T-helper 1 cell treated with Interleukin-12 subunit alpha and Interleukin-12 subunit beta and Interleukin-4 antibody, amounts not matched to agents 30 μg/mL and 1 μg/mL, for 36 hours (primary cell): ENCODE measurements around the gene LAPTM5.

Source experiments
- H3K27ac Mint-ChIP-seq: one replicate; pipeline ENCODE4 v1.8.0; 2021; ENCODE audit warnings: mild to moderate bottlenecking, mixed read lengths
- H3K27me3 Mint-ChIP-seq: one replicate; pipeline ENCODE4 v1.8.0; 2021; ENCODE audit warnings: low read depth, mixed read lengths
- H3K36me3 Mint-ChIP-seq: one replicate; pipeline ENCODE4 v1.8.0; 2021; ENCODE audit warnings: low read depth, mixed read lengths
- H3K4me1 Mint-ChIP-seq: one replicate; pipeline ENCODE4 v1.8.0; 2021; ENCODE audit warnings: low read depth, mixed read lengths
- H3K4me3 Mint-ChIP-seq: one replicate; pipeline ENCODE4 v1.8.0; 2021; ENCODE audit warnings: mild to moderate bottlenecking, moderate library complexity, mixed read lengths
- H3K9me3 Mint-ChIP-seq: one replicate; pipeline ENCODE4 v1.8.0; 2021; ENCODE audit warnings: mixed read lengths

The LAPTM5 gene

GRCh38 chr1:30741239-30741894, 16.2 kb downstream of the LAPTM5 start:
- no peaks in the 10 kb centered on the region for H3K9me3 Mint-ChIP-seq
- H3K27ac Mint-ChIP-seq, result peak overlapping the region; percentile 83
- H3K4me3 Mint-ChIP-seq, result peak overlapping the region; percentile 49
- peaks cover 61% of the 10 kb centered on the region for H3K36me3 Mint-ChIP-seq
- no peaks in the 10 kb centered on the region for H3K27me3 Mint-ChIP-seq
- peaks cover 82% of the 10 kb centered on the region for H3K4me1 Mint-ChIP-seq

GRCh38 chr1:30740251-30741238, 17.0 kb downstream of the LAPTM5 start:
- H3K4me3 Mint-ChIP-seq, result peak overlapping the region; percentile 49
- H3K27ac Mint-ChIP-seq, result peak overlapping the region; percentile 83
- no peaks in the 10 kb centered on the region for H3K9me3 Mint-ChIP-seq
- H3K36me3 Mint-ChIP-seq, result peaks cover 65% of the 10 kb centered on the region
- H3K4me1 Mint-ChIP-seq, result peaks cover 76% of the 10 kb centered on the region
- no peaks in the 10 kb centered on the region for H3K27me3 Mint-ChIP-seq

- peaks cover 74% of the 10 kb centered on the region for H3K36me3 Mint-ChIP-seq
- no peaks in the 10 kb centered on the region for H3K9me3 Mint-ChIP-seq
- no peaks in the 10 kb centered on the region for H3K27me3 Mint-ChIP-seq
- H3K4me3 Mint-ChIP-seq, result no peak overlapping the region
- peaks cover 71% of the 10 kb centered on the region for H3K4me1 Mint-ChIP-seq
- no peak overlapping the region for H3K27ac Mint-ChIP-seq
Observed at GRCh38 chr1:30739601-30740000, 18.0 kb downstream of the LAPTM5 start.

GRCh38 chr1:30738715-30739559, 18.6 kb downstream of the LAPTM5 start:
- H3K4me1 Mint-ChIP-seq, result peaks cover 64% of the 10 kb centered on the region
- no peak overlapping the region for H3K4me3 Mint-ChIP-seq
- peaks cover 76% of the 10 kb centered on the region for H3K36me3 Mint-ChIP-seq
- H3K27me3 Mint-ChIP-seq, result no peaks in the 10 kb centered on the region
- H3K27ac Mint-ChIP-seq, result peak overlapping the region; percentile 73
- H3K9me3 Mint-ChIP-seq, result no peaks in the 10 kb centered on the region

GRCh38 chr1:30738040-30738714, 19.4 kb downstream of the LAPTM5 start:
- Mint-ChIP-seq H3K4me1 (peaks cover 57% of the 10 kb centered on the region), H3K36me3 (peaks cover 75% of the 10 kb centered on the region), H3K27me3 (no peaks in the 10 kb centered on the region), H3K27ac (peak overlapping the region; percentile 78), H3K9me3 (no peaks in the 10 kb centered on the region), H3K4me3 (no peak overlapping the region)

- Mint-ChIP-seq H3K27me3 (no peaks in the 10 kb centered on the region), H3K27ac (no peak overlapping the region), H3K9me3 (no peaks in the 10 kb centered on the region), H3K4me3 (no peak overlapping the region), H3K36me3 (peaks cover 77% of the 10 kb centered on the region), H3K4me1 (peaks cover 50% of the 10 kb centered on the region)
Observed at GRCh38 chr1:30737357-30738039, 20.1 kb downstream of the LAPTM5 start.

- H3K27me3 Mint-ChIP-seq, result no peaks in the 10 kb centered on the region
- H3K4me1 Mint-ChIP-seq, result peaks cover 43% of the 10 kb centered on the region
- no peak overlapping the region for H3K4me3 Mint-ChIP-seq
- H3K27ac Mint-ChIP-seq, result no peak overlapping the region
- peaks cover 68% of the 10 kb centered on the region for H3K36me3 Mint-ChIP-seq
- no peaks in the 10 kb centered on the region for H3K9me3 Mint-ChIP-seq
Observed at GRCh38 chr1:30735668-30736498, 21.7 kb downstream of the LAPTM5 start.

- Mint-ChIP-seq H3K9me3 (no peaks in the 10 kb centered on the region), H3K4me1 (peaks cover 37% of the 10 kb centered on the region), H3K36me3 (peaks cover 62% of the 10 kb centered on the region), H3K27me3 (no peaks in the 10 kb centered on the region), H3K4me3 (no peak overlapping the region), H3K27ac (no peak overlapping the region)
Observed at GRCh38 chr1:30735124-30735523, 22.4 kb downstream of the LAPTM5 start.

GRCh38 chr1:30734580-30734979, 23.0 kb downstream of the LAPTM5 start:
- peaks cover 34% of the 10 kb centered on the region for H3K4me1 Mint-ChIP-seq
- H3K27me3 Mint-ChIP-seq, result no peaks in the 10 kb centered on the region
- H3K9me3 Mint-ChIP-seq, result no peaks in the 10 kb centered on the region
- no peak overlapping the region for H3K4me3 Mint-ChIP-seq
- H3K27ac Mint-ChIP-seq, result no peak overlapping the region
- H3K36me3 Mint-ChIP-seq, result peaks cover 58% of the 10 kb centered on the region

DNA sequence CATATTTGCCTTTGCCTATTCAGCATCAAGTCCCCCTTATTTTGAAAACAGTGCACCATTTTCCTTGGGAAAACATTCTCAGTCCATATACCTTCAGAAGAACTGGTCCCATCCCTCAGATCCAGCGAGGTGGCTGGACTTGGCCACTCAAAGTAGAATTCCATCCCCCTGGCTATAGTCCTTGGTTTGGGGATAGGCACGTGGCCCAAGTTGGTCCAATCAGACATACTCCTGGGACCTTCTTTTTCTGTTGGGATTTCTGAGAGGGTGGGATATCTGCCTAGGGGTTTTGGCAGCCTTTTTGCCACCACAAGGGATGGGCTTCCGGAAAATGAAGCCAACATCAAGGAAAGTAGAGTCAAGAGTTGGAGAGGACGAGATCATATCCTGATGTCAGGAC, 23.5 kb downstream of the LAPTM5 start:
- Mint-ChIP-seq H3K9me3 (no peaks in the 10 kb centered on the region), H3K27me3 (no peaks in the 10 kb centered on the region), H3K4me1 (peaks cover 29% of the 10 kb centered on the region), H3K36me3 (peaks cover 54% of the 10 kb centered on the region), H3K27ac (no peak overlapping the region), H3K4me3 (no peak overlapping the region)

DNA sequence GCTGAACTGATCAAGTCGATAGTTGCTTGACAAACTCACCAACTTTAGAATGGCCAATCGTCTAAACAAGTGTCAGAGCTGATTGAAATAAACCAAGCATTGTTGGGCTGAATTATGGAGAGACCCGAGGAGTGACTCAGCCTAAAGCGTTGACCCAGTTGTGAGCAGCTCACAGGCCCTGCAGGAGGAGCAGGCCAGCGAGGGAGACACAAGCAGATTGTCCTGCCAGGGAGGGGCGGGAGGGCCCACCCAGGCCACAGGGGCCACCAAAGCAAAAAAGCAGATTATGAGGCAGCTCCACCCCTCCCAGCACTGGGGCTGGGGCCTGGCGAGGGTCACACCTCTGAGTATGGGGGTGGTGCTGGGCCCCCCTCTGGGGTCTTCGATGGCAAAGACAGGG, 24.1 kb downstream of the LAPTM5 start:
- Mint-ChIP-seq H3K27ac (no peak overlapping the region), H3K36me3 (peaks cover 48% of the 10 kb centered on the region), H3K9me3 (no peaks in the 10 kb centered on the region), H3K4me3 (no peak overlapping the region), H3K4me1 (peaks cover 25% of the 10 kb centered on the region), H3K27me3 (no peaks in the 10 kb centered on the region)

DNA sequence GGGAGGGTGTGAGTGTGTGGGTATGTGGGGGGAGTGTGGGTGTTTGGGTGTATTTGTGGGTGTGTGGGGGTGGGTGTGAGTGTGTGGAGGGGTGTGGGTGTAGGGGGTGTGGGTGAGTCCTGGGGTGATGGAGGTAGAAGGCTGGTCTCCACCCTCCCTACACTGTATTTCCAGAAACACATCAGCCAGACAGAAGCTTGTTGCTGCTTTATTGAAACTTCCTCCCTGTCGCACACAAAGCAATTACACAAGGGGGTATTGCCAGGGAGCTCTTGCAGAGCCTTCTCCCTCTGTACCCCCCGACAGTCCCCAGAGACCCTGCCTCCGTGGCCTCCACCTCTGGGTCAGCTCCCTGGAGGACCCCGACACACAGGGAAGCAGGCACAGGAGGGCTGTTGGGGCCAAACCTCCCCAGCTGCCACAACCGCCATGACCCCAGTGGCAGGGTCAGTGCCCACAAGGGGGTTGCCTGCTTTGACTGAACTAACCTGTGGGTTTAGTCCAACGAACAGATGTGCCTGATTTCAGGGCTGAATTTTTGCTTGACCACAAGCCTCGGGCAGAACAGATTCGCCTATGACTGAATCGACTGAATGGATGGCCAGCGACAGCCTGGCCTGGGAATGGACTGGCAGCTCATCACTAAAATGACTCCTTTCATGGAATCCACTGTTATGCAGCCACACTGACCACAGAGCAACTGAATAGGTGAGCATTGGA, 25.1 kb downstream of the LAPTM5 start:
- Mint-ChIP-seq H3K27me3 (no peaks in the 10 kb centered on the region), H3K27ac (peak overlapping the region; percentile 50), H3K9me3 (no peaks in the 10 kb centered on the region), H3K4me3 (no peak overlapping the region), H3K36me3 (peaks cover 38% of the 10 kb centered on the region), H3K4me1 (peaks cover 18% of the 10 kb centered on the region)
